ENCODE measurements around the gene TCF3.

TCF3 gene

DNA sequence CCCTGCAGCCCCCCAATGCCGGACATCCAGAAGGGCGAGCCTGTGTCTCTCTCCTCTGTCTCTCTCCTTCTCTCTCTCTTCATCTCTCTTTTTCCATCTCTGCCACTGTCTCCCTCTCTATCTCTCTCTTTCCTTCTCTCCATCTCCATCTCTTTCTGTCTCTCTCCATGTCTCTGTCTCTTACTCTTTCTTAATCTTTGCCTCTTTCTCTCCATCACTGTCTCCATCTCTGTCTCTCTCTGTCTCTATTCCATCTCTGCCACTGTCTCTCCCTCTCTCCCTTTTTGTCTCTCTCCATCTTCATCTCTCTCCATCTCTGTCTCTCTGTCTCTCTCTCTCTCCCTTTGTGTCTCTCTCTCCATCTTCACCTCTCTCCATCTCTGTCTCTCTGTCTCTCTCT lies 25.7 kb upstream of the TCF3 start:
- TF ChIP-seq, protein P1, sequence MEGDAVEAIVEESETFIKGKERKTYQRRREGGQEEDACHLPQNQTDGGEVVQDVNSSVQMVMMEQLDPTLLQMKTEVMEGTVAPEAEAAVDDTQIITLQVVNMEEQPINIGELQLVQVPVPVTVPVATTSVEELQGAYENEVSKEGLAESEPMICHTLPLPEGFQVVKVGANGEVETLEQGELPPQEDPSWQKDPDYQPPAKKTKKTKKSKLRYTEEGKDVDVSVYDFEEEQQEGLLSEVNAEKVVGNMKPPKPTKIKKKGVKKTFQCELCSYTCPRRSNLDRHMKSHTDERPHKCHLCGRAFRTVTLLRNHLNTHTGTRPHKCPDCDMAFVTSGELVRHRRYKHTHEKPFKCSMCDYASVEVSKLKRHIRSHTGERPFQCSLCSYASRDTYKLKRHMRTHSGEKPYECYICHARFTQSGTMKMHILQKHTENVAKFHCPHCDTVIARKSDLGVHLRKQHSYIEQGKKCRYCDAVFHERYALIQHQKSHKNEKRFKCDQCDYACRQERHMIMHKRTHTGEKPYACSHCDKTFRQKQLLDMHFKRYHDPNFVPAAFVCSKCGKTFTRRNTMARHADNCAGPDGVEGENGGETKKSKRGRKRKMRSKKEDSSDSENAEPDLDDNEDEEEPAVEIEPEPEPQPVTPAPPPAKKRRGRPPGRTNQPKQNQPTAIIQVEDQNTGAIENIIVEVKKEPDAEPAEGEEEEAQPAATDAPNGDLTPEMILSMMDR (IDR thresholded peaks at IDR 0.05; ENCODE audit: low read length, missing control alignments): no peak
- DNase-seq (ENCODE audit: low read depth): no peak
- no peak overlapping the region for H3K4me3 ChIP-seq (replicated peaks; ENCODE audit: low read depth, low read length)

DNA sequence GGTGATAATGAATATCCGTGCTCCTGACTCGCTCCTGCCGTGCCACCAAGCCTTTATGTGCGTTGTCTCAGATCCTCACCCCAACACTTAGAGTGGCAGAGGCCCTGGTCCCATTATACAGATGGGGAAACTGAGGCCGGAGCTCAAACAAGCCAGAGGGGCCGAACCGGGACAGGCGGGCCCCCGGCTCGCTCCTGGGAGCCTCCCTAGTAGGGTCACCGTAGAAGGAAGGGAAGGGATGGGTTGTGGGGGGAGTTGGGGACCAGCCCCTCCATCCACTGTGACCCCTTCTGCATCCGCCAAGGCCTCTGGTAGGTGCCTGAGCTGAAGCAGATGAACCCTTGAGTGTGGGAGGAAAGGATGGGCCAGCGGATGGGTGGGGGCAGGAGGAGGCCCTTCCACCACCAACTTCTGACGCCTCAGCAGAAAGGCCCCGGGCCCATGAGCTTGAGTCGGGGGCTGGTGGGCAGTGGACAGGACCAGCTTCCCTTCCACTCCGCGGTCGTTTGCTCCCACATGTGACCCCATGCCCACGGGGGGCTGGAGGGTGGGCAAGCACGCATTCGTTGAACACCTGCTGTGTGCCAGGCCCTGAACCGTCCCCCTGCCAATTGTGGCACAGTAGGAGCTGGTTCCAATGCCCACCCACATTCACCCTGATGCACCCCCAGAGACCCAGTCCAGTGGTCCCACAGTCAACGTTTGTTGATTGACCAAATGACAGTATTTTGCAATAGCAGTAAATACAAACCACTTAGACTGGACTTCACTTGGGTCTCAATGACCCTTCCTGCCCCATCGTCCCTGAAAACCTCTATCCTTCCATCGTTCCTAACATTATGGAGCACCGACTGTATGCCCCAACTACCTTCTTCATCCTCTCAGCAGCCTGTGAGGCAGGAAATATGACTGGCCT lies 24.2 kb upstream of the TCF3 start:
- TF ChIP-seq, protein P1 (IDR thresholded peaks at IDR 0.05; ENCODE audit: low read length, missing control alignments): no peak
- DNase-seq (ENCODE audit: low read depth): no peak
- no peak overlapping the region for H3K4me3 ChIP-seq (replicated peaks; ENCODE audit: low read depth, low read length)

DNA sequence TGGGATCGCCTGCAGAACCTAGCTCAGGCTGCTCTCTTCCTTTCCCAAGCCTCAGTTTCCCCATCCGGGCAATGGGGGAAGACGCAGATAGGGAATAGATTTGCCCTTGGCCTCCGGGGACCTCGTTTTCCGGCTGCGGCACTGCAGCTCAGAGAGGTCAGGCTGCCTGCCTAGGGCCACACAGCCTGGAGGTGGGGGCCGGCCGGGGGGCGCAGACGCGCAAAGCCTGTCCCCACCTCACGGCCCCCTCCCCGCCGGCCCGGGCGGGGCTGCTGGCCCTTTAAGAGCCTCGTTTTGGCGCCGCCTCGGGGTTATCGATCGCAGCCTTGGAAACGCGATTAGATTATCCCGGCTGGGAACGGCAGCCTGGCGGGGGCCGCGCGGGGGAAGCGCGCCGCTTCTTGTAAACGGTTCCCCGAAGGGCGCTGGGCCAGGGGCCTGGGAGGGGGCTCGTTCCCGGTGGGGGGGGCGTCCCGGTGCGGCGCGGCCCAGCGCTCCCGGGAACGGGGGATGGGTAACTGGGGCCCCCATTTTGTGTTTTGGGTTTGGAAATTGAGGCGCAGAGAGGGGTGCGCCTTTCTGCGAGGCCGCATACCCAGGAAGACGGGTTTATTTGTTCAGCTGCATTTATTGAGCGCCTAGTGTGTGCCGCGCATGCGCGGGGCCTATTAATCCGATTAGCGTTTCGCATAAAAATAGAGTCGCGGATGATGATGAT lies 23.4 kb upstream of the TCF3 start:
- no peak overlapping the region for H3K4me3 ChIP-seq (replicated peaks; ENCODE audit: low read depth, low read length)
- TF ChIP-seq, protein P1 (IDR thresholded peaks at IDR 0.05; ENCODE audit: low read length, missing control alignments): no peak
- DNase-seq (ENCODE audit: low read depth): no peak

DNA sequence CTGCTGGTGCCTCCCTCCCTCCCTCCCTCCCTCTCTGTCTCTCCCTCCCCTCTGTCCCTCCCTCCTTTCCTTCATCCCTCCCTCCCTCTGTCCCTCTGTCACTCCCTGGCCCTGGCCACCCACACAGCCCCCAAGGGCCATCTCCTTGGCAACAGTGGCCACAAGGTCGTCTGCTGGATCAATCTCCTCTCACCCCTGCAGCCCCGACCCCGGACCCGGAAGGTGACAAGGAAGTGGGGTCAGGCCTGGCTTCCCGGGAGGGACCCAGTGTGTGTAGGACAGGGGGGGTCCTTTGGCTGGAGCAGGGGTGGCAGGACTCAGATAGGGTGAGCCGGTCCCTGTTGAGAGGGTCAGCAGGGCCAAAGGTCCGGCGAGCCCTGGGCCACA lies 21.9 kb upstream of the TCF3 start:
- TF ChIP-seq, protein P1 (IDR thresholded peaks at IDR 0.05; ENCODE audit: low read length, missing control alignments): no peak
- no peak for DNase-seq (ENCODE audit: low read depth)
- no peak overlapping the region for H3K4me3 ChIP-seq (replicated peaks; ENCODE audit: low read depth, low read length)

DNA sequence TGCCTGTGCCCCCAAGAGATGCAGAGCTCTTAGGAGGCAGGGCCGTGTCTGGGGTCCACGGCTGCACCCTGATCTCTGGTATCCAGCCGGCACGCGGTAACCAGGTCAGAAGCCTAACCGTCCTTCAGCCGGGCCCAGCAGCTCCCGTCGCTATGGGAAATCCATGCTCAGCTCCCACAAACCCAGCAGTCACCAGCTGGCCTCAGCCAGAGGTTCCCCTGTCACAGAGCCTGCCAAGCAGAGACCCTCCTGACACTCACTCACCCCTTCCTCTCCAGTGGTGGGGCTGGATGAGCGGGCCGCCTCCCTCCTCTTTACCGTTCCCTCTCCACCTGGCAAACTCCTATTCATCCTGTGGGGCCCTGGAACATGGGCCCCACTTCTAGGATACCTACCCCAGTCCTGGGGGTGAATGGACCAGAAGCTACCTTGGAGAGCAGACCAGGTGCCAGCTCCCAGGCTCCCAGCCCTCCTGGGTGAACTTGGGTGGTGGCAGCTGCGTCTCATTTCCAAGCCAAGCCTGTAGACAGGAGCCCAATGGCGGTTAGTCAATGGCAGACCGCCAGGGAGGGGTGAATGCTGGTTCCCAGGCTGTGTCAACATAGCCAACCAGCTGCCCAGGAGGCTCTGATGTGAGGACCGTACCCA lies 21.4 kb upstream of the TCF3 start:
- H3K4me3 ChIP-seq (replicated peaks; ENCODE audit: low read depth, low read length): no peak overlapping the region
- DNase-seq (ENCODE audit: low read depth): no peak
- TF ChIP-seq, protein P1 (IDR thresholded peaks at IDR 0.05; ENCODE audit: low read length, missing control alignments): no peak

DNA sequence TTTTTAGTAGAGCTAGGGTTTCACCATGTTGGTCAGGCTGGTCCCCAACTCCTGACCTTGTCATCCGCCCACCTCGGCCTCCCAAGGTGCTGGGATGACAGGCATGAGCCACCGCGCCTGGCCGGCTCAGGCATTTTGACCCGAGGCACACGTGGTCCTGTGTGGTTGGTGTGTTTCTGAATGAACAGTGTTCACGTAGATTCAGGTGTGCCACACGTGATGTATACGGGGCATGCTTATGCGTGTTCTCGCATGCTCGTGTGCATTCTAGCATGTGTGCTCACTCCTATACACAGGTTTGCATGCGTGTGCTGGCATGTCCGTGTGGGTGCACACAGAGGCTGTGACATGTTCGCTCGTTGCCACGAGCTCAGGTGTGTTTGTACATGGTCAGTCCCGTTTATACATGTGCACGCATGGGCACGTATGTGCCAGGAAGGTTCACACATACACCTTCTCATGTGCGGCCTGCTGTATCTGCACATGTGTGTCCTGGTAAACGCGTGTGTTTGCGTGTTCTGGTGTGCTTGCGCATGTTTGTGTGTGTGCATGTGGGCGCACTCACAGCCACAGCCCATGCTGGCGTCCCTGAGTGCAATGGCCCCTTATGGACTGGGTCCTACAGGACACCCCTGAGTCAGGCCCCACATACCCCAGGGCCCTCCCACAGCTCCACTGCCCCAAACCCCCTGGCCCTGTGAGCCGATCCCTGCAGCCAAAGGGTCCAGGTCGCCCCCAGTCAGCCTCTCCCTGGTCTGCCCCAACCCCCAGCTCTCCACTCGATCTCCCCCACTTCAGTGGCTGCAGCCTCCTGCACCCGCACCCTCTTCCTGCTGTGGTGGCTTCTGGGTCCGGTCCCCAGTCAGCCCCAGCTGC lies 20.6 kb upstream of the TCF3 start:
- no peak for DNase-seq (ENCODE audit: low read depth)
- no peak overlapping the region for H3K4me3 ChIP-seq (replicated peaks; ENCODE audit: low read depth, low read length)
- TF ChIP-seq, protein P1 (IDR thresholded peaks at IDR 0.05; ENCODE audit: low read length, missing control alignments): no peak

Measured in fibroblast of pulmonary artery (primary cell).